HepG2 (cell line): ENCODE data around the gene C5orf24. TPM values are rescaled to one million over a fixed set of nuclear protein-coding genes. Genes with fewer than 3 reads are reported as not detected.

ENCODE experiments used
- CREM ChIP-seq, 2 experiments: sonication (generic) in 1 of 2; formaldehyde crosslinking in 1 of 2; IDR thresholded peaks; 2 replicates each; pipeline versions ENCODE4 v1.4.0 to v1.6.1; 2016 to 2020; ENCODE audit warnings: antibody characterized with exemption in 1 of 2, mild to moderate bottlenecking in 1 of 2, missing genetic modification reagents in 1 of 2
- KLF11 ChIP-seq: IDR thresholded peaks from 2 replicates; pipeline ENCODE4 v1.6.1; 2016; ENCODE audit warnings: missing compliant biosample characterization
- RFX1 ChIP-seq: fragments of 450-650 bp; IDR thresholded peaks from 2 replicates; pipeline ENCODE4 v1.6.1; 2017
- SAFB2 ChIP-seq: sonication (generic); formaldehyde crosslinking; IDR thresholded peaks from 2 replicates; pipeline ENCODE4 v1.5.1; 2020; ENCODE audit warnings: missing genetic modification reagents, low read depth, mild to moderate bottlenecking, borderline replicate concordance
- TP53 ChIP-seq: sonication (generic); formaldehyde crosslinking; conservative IDR thresholded peaks from 2 replicates; pipeline ENCODE4 v1.4.0; 2020; ENCODE audit warnings: missing genetic modification reagents
- ZNF160 ChIP-seq: sonication (generic); formaldehyde crosslinking; IDR thresholded peaks from 2 replicates; pipeline ENCODE4 v1.8.0; 2022; ENCODE audit warnings: mild to moderate bottlenecking, inconsistent platforms, missing genetic modification reagents
- ZNF549 ChIP-seq: sonication (generic); formaldehyde crosslinking; IDR thresholded peaks from 2 replicates; pipeline ENCODE4 v1.5.0; 2020; ENCODE audit warnings: missing genetic modification reagents
- polyA plus RNA-seq, 8 experiments: library from polyadenylated mRNA; depleted of rRNA in 3 of 8; stranded (reverse) in 7 of 8; unstranded in 1 of 8; fragments of >200 nt; fragmentation: Illumina TruSeq in 4 of 8; extraction: Trizol in 4 of 8; gene quantifications; 2 replicates each; pipeline versions ENCODE4 v1.2.1 to v1.2.3, GENCODE V29; 2011 to 2016; ENCODE audit warnings: low read depth in 4 of 8, missing spikeins in 1 of 8, mixed read lengths in 1 of 8; ENCODE audit not compliant: insufficient read depth in 1 of 8
- total RNA-seq, 5 experiments: library from RNA; depleted of rRNA; stranded (reverse); fragments of >200 nt; fragmentation: Illumina TruSeq; extraction: Trizol; gene quantifications; 2 replicates each; pipeline ENCODE4 v1.2.3, GENCODE V29; 2016; ENCODE audit warnings: low read depth in 1 of 5
- TF ChIP-seq, protein P1 (sequence below): fragments of 450-650 bp; IDR thresholded peaks from 2 replicates; pipeline ENCODE4 v1.6.1; 2016
- TF ChIP-seq, protein P2 (sequence below), 2 experiments: sonication (generic) in 1 of 2; formaldehyde crosslinking in 1 of 2; IDR thresholded peaks; 2 replicates each; pipeline versions ENCODE4 v1.6.1 to v1.9.0; 2014 to 2022; ENCODE audit warnings: antibody characterized with exemption in 1 of 2, borderline replicate concordance in 1 of 2, inconsistent platforms in 1 of 2, low read depth in 1 of 2, missing genetic modification reagents in 1 of 2

C5orf24 gene
- total and polyA plus RNA-seq, 2 of the 13 experiments (the other 11 are each of a cell fraction or from before 2014, with no cell fraction given) = 34.6 to 41.5 TPM

GRCh38 chr5:134902071-134902801 is 56.5 kb downstream of the C5orf24 start (continued):
- TF ChIP-seq KLF11 (CRISPR knock-in tag) (no peak), TP53 (CRISPR knock-in tag) (no peak), CREM (IDR thresholded peaks at IDR 0.05) (no peak), CREM (CRISPR knock-in tag; IDR thresholded peaks at IDR 0.05) (no peak), ZNF549 (CRISPR knock-in tag) (no peak), RFX1 (no peak), ZNF160 (no peak), SAFB2 (CRISPR knock-in tag) (no peak)
- TF ChIP-seq, protein P1, sequence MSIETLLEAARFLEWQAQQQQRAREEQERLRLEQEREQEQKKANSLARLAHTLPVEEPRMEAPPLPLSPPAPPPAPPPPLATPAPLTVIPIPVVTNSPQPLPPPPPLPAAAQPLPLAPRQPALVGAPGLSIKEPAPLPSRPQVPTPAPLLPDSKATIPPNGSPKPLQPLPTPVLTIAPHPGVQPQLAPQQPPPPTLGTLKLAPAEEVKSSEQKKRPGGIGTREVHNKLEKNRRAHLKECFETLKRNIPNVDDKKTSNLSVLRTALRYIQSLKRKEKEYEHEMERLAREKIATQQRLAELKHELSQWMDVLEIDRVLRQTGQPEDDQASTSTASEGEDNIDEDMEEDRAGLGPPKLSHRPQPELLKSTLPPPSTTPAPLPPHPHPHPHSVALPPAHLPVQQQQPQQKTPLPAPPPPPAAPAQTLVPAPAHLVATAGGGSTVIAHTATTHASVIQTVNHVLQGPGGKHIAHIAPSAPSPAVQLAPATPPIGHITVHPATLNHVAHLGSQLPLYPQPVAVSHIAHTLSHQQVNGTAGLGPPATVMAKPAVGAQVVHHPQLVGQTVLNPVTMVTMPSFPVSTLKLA = no peak
- TF ChIP-seq, protein P2, sequence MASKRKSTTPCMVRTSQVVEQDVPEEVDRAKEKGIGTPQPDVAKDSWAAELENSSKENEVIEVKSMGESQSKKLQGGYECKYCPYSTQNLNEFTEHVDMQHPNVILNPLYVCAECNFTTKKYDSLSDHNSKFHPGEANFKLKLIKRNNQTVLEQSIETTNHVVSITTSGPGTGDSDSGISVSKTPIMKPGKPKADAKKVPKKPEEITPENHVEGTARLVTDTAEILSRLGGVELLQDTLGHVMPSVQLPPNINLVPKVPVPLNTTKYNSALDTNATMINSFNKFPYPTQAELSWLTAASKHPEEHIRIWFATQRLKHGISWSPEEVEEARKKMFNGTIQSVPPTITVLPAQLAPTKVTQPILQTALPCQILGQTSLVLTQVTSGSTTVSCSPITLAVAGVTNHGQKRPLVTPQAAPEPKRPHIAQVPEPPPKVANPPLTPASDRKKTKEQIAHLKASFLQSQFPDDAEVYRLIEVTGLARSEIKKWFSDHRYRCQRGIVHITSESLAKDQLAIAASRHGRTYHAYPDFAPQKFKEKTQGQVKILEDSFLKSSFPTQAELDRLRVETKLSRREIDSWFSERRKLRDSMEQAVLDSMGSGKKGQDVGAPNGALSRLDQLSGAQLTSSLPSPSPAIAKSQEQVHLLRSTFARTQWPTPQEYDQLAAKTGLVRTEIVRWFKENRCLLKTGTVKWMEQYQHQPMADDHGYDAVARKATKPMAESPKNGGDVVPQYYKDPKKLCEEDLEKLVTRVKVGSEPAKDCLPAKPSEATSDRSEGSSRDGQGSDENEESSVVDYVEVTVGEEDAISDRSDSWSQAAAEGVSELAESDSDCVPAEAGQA (IDR thresholded peaks at IDR 0.05; ENCODE audit: low read depth) = no peak
- TF ChIP-seq, protein P2 (CRISPR knock-in tag; IDR thresholded peaks at IDR 0.05; ENCODE audit: borderline replicate concordance) = no peak
